Fibroblast of mammary gland (primary cell): ENCODE data around the gene ANAPC4.

Experiments used
- DNase-seq: peaks from one replicate; pipeline ENCODE4 v3.0.0-alpha.2; 2010; ENCODE audit warnings: low read depth
- H3K4me3 ChIP-seq: 2 replicates; pipeline ENCODE4 v1.5.1; 2011; ENCODE audit warnings: low read depth, mild to moderate bottlenecking, low read length, moderate library complexity; ENCODE audit not compliant: control insufficient read depth
- TF ChIP-seq, protein P1 (sequence below): conservative IDR thresholded peaks from 2 replicates; pipeline ENCODE4 v1.5.1; 2011; ENCODE audit warnings: low read depth, low read length, inconsistent platforms; ENCODE audit not compliant: control insufficient read depth, insufficient read depth

Gene ANAPC4

DNA sequence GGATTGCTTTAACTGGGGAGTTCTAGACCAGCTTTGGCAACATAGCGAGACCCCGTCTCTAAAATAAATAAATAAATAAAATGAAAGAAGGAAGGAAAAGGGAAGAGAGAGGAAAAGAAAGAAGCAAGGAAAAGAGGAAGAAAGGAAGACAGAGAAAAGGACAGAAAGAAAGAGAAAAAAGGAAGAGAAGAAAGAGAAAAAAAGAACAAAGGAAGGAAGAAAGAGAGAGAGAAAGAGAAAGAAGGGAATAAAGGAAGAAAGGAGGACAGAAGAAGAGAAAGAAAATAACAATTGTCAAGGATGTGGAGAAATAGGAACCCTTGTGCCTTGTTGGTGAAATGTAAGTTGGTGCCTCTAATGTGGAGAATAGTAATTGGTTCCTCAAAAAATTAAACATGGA is 74.6 kb downstream of the ANAPC4 start:
- TF ChIP-seq, protein P1, sequence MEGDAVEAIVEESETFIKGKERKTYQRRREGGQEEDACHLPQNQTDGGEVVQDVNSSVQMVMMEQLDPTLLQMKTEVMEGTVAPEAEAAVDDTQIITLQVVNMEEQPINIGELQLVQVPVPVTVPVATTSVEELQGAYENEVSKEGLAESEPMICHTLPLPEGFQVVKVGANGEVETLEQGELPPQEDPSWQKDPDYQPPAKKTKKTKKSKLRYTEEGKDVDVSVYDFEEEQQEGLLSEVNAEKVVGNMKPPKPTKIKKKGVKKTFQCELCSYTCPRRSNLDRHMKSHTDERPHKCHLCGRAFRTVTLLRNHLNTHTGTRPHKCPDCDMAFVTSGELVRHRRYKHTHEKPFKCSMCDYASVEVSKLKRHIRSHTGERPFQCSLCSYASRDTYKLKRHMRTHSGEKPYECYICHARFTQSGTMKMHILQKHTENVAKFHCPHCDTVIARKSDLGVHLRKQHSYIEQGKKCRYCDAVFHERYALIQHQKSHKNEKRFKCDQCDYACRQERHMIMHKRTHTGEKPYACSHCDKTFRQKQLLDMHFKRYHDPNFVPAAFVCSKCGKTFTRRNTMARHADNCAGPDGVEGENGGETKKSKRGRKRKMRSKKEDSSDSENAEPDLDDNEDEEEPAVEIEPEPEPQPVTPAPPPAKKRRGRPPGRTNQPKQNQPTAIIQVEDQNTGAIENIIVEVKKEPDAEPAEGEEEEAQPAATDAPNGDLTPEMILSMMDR: no peak
- DNase-seq: no peak
- H3K4me3 ChIP-seq: no peak overlapping the region

DNA sequence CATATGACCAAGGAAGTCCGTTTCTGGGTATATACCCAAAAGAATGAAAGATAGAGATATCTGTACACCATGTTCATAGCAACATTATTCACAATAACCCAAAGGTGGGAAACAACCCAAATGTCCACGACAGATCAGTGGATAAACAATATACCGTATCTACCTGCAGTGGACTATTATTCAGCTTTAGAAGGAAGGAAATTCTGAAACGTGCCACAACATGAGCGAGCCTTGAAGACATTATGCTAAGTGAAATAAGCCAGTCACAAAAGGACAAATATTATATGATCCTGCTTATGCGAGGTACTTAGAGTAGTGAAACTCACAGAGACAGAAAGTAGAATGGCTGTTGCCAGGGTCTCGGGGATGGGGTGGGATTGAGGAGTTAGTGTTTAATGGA is 75.0 kb downstream of the ANAPC4 start:
- DNase-seq: no peak
- TF ChIP-seq, protein P1: no peak
- no peak overlapping the region for H3K4me3 ChIP-seq

DNA sequence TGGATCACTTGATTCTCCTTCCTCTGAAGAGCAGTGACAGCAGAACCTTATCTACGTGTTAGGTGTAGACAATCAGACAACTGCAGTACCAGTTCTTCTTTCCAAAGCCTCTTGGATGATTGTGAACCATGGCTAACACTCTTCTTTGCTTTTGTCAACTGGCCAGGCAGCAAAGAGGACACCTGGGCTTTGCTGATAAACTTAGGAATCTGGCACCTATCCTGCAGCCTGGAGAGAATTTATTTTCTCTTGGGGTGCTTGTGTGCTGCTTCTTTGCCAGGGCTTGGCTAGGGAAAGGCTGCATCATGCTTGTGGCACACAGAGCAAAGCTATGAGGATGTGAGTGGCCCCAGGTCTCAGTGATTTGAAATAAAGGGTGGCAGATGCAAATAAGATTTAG is 77.4 kb downstream of the ANAPC4 start:
- TF ChIP-seq, protein P1: no peak
- DNase-seq: no peak
- no peak overlapping the region for H3K4me3 ChIP-seq

DNA sequence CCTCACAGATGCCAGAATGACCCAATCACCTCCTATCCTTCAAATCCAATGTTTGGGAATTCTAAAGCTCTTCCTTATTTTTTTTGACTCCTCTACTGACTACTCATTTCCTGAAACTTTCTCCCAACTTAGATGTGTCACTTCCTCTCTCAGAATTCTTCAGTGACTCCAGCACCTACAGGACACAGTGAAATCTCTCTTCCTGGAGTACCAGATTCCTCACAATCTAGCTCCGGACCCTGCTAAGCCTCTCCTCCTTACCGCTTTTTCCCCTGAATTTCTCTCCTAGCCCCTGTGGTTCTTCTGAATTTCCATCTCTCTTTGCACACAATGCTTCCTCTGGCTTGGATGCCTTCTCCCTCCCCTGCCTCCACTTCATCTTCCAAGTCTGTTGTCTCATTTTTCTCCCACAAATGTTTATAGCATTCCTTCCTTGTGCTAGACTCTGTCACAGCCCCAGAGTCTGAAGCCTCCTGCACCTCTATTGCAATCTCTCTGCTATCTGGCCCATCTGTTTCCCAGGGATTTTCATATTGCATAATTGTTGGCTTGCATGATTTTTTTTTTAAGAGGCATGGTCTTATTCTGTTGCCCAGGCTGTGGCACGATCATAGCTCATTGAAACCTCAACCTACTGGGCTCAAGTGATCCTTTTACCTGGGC is 80.1 kb downstream of the ANAPC4 start:
- no peak overlapping the region for H3K4me3 ChIP-seq
- peak; percentile 43 for DNase-seq
- TF ChIP-seq, protein P1: no peak

DNA sequence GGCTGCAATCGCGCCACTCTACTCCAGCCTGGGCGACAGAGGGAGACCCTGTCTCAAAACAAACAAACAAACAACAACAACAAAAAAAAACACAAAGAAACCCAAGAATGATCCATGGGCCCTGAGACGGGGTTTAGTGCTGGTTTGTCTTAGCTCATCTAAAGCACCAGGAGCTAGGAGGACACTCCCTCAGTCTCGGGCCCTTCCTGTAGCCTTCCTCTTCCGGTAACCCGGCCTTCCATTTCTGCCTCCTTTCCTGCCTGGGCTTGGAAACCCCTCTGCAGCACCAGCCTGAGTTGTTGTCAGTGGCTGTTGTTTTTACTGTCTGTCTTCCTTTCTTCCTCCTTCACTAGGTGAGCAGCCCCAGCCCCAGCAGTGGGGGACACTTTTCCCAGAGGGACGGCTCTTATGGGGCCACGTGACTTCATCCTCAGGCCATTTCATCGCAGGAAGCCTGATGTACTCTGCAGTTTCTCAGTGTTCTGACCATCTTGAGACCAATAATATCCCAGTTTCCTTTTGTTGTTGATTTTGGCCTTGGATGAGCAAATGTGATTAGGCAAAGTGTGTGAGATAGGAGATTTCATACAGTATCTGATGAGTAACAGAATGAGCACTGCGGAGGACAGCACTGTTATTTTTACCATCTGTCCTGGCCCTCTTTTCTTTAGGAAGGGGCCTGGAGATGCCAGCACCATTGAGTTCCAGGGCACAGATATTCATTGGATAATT is 90.1 kb downstream of the ANAPC4 start:
- H3K4me3 ChIP-seq: no peak overlapping the region
- TF ChIP-seq, protein P1: no peak
- peak; percentile 50 for DNase-seq

DNA sequence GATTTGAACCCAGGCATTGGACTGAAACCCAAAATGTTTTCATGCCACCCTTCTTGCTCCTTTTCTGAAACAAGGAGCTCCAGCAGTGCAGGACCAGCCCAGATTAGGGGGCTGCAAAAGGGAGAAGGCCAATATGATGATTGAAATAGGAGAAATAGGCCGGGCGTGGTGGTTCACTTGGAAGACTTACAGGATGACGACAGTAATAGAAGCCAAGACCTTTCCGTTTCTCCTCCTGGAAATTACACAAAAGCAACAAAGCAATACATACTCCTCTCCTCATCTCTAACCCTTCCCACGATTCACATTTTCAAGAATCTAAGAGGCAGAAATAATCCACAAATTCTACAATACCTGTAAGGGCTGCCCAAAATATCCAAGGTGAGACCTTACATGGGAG is 90.8 kb downstream of the ANAPC4 start:
- no peak for DNase-seq
- TF ChIP-seq, protein P1: no peak
- H3K4me3 ChIP-seq: no peak overlapping the region
